H1 (cell line): ENCODE data around the gene AIPL1. TPM values are rescaled to one million over a fixed set of nuclear protein-coding genes. Genes with fewer than 3 reads are reported as not detected.

Source experiments
- CTCF ChIP-seq, 3 experiments: IDR thresholded peaks; 1 replicate in 2 of 3; 2 replicates in 1 of 3; pipeline versions ENCODE4 v1.5.1 to v1.6.1; 2011; ENCODE audit warnings: low read length in 3 of 3, mild to moderate bottlenecking in 3 of 3, inconsistent platforms in 2 of 3, low read depth in 1 of 3, moderate library complexity in 1 of 3; ENCODE audit not compliant: insufficient read depth in 1 of 3; ENCODE audit errors: control extremely low read depth in 1 of 3
- SIN3A ChIP-seq, 2 experiments: IDR thresholded peaks in 1 of 2; conservative IDR thresholded peaks in 1 of 2; 2 replicates each; pipeline ENCODE4 v1.6.1; 2011 to 2012; ENCODE audit warnings: low read length in 2 of 2, improper control_type of control experiment in 1 of 2, low read depth in 1 of 2, mild to moderate bottlenecking in 1 of 2
- polyA plus RNA-seq, 7 experiments: library from polyadenylated mRNA; depleted of rRNA in 3 of 7; stranded (reverse) in 5 of 7; unstranded in 2 of 7; fragments of >200 nt in 5 of 7; fragments of 200-250 nt in 2 of 7; gene quantifications; 1 replicate in 5 of 7; 2 replicates in 1 of 7; 4 replicates in 1 of 7; pipeline versions ENCODE4 v1.2.1 to v1.2.3, GENCODE V29; 2011 to 2013; ENCODE audit warnings: missing spikeins in 2 of 7, mixed read lengths in 2 of 7
- total RNA-seq: library from RNA; stranded (reverse); fragmentation: NEBNext Ultra II Directional; extraction: Animal tissue kit (Norgen Biotek cat#: 25700); gene quantifications from 2 replicates; pipeline ENCODE4 v1.2.1, GENCODE V29; 2021

Gene AIPL1
- total and polyA plus RNA-seq, 2 of the 8 experiments (the other 6 are each of a cell fraction or from before 2014, with no cell fraction given) = 0.56 to 0.71 TPM

- no peak for TF ChIP-seq CTCF (IDR thresholded peaks at IDR 0.05; ENCODE audit: control extremely low read depth in 1 of 3, insufficient read depth in 1 of 3, low read depth in 1 of 3, low read length in 3 of 3)
- no peak for TF ChIP-seq SIN3A (conservative IDR thresholded peaks at IDR 0.05 in 1 of 2, IDR thresholded peaks at IDR 0.05 in 1 of 2; ENCODE audit: low read depth in 1 of 2, low read length in 2 of 2)
Observed at GRCh38 chr17:6450926-6451832, 16.3 kb upstream of the AIPL1 start (continued).
